ENCODE measurements around the gene CCDC86. TPM values are rescaled to one million over a fixed set of nuclear protein-coding genes. Genes with fewer than 3 reads are reported as not detected.

CCDC86 gene
- total and polyA plus RNA-seq, 2 of the 4 experiments (the other 2 are of a cell fraction) = 9.5 to 34.0 TPM

- TF ChIP-seq ELK1 (IDR thresholded peaks at IDR 0.05; ENCODE audit: borderline replicate concordance, low read depth, low read length) (no peak), SMC3 (IDR thresholded peaks at IDR 0.05; ENCODE audit: low read depth, low read length) (no peak), MAZ (IDR thresholded peaks at IDR 0.05; ENCODE audit: borderline replicate concordance, low read depth, low read length) (no peak), NFE2L2 (IDR thresholded peaks at IDR 0.05; ENCODE audit: low read depth, low read length) (no peak), MAFK (IDR thresholded peaks at IDR 0.05; ENCODE audit: low read depth, low read length) (no peak), RCOR1 (IDR thresholded peaks at IDR 0.05; ENCODE audit: insufficient replicate concordance, low read length) (no peak)
Measured at GRCh38 chr11:60873533-60873932, 31.6 kb downstream of the CCDC86 start (continued).

Measured in IMR-90 (cell line).